Measurements from ENCODE around the gene POLR3K. TPM values are rescaled to one million over a fixed set of nuclear protein-coding genes. Genes with fewer than 3 reads are reported as not detected.
A peak's percentile ranks its signal among the peaks of the same experiment; 100 is the strongest.

POLR3K gene
- total RNA-seq, 1 donor from 2014 or later: 9.2 TPM

DNA sequence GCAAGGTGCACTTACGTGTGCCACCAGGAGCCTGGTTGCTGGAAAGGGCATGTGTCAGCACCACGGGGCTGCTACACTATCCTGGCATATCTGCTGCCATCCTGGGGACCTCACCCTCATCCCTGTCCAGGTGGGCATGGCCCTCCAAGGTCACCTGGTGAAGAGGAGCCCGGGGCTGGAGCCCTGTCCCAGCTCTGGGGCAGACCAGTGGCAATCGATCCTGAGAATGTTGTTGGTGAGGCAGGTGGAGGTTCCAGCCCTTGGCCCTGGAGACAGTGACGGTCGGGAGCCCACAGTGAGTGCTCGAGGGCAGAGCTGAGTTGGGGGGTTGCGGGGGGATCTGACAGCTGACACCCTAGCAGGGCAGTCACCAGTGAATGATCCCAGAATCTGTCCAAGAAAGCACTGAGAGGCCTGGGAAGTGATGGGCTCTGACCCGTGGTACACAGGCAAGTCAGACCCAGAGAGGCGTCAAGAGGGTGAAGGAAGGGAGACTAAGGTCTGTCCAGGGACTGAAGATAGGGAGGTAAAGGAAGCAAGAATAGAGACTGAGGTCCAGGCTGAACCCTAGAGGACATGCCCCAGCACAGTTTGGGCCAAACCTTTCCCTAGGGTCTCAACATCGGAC is 17.6 kb downstream of the POLR3K start:
- no peaks in the 10 kb centered on the region for H3K9me3 Mint-ChIP-seq
- H3K36me3 Mint-ChIP-seq: peaks cover 5% of the 10 kb centered on the region
- Histone ChIP-seq H3K4me2 (no peak overlapping the region), H3F3A (ENCODE audit: low read depth) (peaks cover 2% of the 10 kb centered on the region), H3K4me3 (no peak overlapping the region), H2AFZ (replicated peaks) (no peak overlapping the region), H3K4me1 (no peaks in the 10 kb centered on the region), H3K9ac (no peak overlapping the region), H3K9me3 (ENCODE audit: low read depth) (no peaks in the 10 kb centered on the region), H4K20me1 (ENCODE audit: low read depth) (no peaks in the 10 kb centered on the region), H3K27ac (no peak overlapping the region), H3K79me2 (ENCODE audit: low read depth) (no peaks in the 10 kb centered on the region), H3K36me3 (no peaks in the 10 kb centered on the region), H3K27me3 (no peaks in the 10 kb centered on the region)
- no peak for DNase-seq (ENCODE audit: low spot score)
- H3K27me3 Mint-ChIP-seq (ENCODE audit: insufficient read depth, low read depth): peaks cover 2% of the 10 kb centered on the region
- no peak overlapping the region for H3K27ac Mint-ChIP-seq
- no peak for TF ChIP-seq EZH2 (IDR thresholded peaks at IDR 0.05)
- TF ChIP-seq, protein P1, sequence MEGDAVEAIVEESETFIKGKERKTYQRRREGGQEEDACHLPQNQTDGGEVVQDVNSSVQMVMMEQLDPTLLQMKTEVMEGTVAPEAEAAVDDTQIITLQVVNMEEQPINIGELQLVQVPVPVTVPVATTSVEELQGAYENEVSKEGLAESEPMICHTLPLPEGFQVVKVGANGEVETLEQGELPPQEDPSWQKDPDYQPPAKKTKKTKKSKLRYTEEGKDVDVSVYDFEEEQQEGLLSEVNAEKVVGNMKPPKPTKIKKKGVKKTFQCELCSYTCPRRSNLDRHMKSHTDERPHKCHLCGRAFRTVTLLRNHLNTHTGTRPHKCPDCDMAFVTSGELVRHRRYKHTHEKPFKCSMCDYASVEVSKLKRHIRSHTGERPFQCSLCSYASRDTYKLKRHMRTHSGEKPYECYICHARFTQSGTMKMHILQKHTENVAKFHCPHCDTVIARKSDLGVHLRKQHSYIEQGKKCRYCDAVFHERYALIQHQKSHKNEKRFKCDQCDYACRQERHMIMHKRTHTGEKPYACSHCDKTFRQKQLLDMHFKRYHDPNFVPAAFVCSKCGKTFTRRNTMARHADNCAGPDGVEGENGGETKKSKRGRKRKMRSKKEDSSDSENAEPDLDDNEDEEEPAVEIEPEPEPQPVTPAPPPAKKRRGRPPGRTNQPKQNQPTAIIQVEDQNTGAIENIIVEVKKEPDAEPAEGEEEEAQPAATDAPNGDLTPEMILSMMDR (IDR thresholded peaks at IDR 0.05): no peak
- no peak for TF ChIP-seq EZH2phosphoT487 (IDR thresholded peaks at IDR 0.05)
- peak overlapping the region; percentile 33 for H3K4me3 Mint-ChIP-seq
- H3K4me1 Mint-ChIP-seq: no peaks in the 10 kb centered on the region

DNA sequence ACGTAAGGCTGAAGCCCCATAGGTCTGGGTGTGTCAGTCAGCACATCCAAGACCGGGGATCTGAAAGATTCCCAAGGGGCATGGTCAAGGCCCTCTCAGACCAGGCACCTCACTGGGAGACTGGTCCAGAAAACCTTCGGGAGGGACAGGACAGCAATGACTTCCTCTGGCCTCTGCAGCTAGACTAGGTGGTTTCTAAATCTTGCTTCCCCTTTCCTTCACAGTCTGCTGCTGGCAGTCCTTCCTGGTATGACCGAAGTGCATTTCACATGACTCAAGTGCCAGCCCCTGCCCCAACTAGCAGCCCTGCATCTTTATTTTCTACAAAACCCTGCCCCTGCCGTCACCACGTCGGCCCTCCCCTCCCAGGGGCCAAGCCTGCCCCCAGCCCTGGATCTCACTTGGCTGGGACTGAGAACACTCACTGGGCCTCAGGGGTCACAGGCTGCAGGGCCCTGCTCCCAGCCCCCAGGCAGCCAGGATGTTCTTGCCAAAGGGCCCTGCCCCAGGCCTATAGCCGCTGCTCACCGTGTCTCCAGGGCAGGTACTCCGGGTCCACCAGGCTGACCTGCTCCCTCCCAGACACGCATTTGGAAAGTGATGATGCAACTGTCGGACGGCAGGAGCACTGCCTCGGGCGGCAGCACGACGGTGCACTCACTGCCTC is 18.3 kb downstream of the POLR3K start:
- Histone ChIP-seq H3K4me1 (no peaks in the 10 kb centered on the region), H2AFZ (replicated peaks) (no peak overlapping the region), H3F3A (ENCODE audit: low read depth) (peaks cover 2% of the 10 kb centered on the region), H3K27me3 (no peaks in the 10 kb centered on the region), H3K9me3 (ENCODE audit: low read depth) (no peaks in the 10 kb centered on the region), H3K79me2 (ENCODE audit: low read depth) (no peaks in the 10 kb centered on the region), H3K9ac (no peak overlapping the region), H3K36me3 (no peaks in the 10 kb centered on the region), H3K4me2 (no peak overlapping the region), H3K4me3 (no peak overlapping the region), H4K20me1 (ENCODE audit: low read depth) (no peaks in the 10 kb centered on the region), H3K27ac (no peak overlapping the region)
- peaks cover 5% of the 10 kb centered on the region for H3K36me3 Mint-ChIP-seq
- H3K9me3 Mint-ChIP-seq: no peaks in the 10 kb centered on the region
- no peak overlapping the region for H3K4me3 Mint-ChIP-seq
- TF ChIP-seq EZH2 (IDR thresholded peaks at IDR 0.05): no peak
- TF ChIP-seq, protein P1 (IDR thresholded peaks at IDR 0.05): no peak
- TF ChIP-seq EZH2phosphoT487 (IDR thresholded peaks at IDR 0.05): no peak
- no peak overlapping the region for H3K27ac Mint-ChIP-seq
- peaks cover 2% of the 10 kb centered on the region for H3K27me3 Mint-ChIP-seq (ENCODE audit: insufficient read depth, low read depth)
- no peak for DNase-seq (ENCODE audit: low spot score)
- H3K4me1 Mint-ChIP-seq: no peaks in the 10 kb centered on the region

DNA sequence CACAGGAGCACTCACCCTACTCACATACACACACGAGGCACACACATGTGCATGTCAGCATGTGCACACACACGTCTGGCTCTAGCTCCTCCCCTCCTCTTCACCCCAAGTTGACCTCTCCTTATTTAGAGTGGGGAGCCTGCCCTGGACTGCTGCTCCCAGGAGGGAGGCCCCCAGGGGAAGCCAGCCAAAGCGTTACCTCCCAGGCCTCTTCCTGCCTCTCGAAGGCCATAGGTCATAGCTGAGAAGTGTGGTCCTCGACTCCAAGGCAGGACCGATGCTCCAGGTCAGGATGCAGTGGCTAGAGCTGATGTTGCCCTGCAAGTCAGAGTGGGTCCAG is 18.8 kb downstream of the POLR3K start:
- no peaks in the 10 kb centered on the region for H3K79me2 ChIP-seq (ENCODE audit: low read depth)
- Mint-ChIP-seq H3K27me3 (ENCODE audit: insufficient read depth, low read depth) (peaks cover 2% of the 10 kb centered on the region), H3K4me3 (no peak overlapping the region), H3K27ac (peak overlapping the region; percentile 54), H3K36me3 (peaks cover 5% of the 10 kb centered on the region), H3K4me1 (no peaks in the 10 kb centered on the region), H3K9me3 (no peaks in the 10 kb centered on the region)
- H3K4me1 ChIP-seq: no peaks in the 10 kb centered on the region
- H3K9ac ChIP-seq: no peak overlapping the region
- H4K20me1 ChIP-seq (ENCODE audit: low read depth): no peaks in the 10 kb centered on the region
- H3K9me3 ChIP-seq (ENCODE audit: low read depth): no peaks in the 10 kb centered on the region
- no peak overlapping the region for H3K4me3 ChIP-seq
- no peak overlapping the region for H3K4me2 ChIP-seq
- TF ChIP-seq, protein P1 (IDR thresholded peaks at IDR 0.05): no peak
- no peak for TF ChIP-seq EZH2 (IDR thresholded peaks at IDR 0.05)
- TF ChIP-seq EZH2phosphoT487 (IDR thresholded peaks at IDR 0.05): no peak
- H3K27me3 ChIP-seq: no peaks in the 10 kb centered on the region
- no peaks in the 10 kb centered on the region for H3F3A ChIP-seq (ENCODE audit: low read depth)
- H2AFZ ChIP-seq (replicated peaks): no peak overlapping the region
- H3K27ac ChIP-seq: no peak overlapping the region
- DNase-seq (ENCODE audit: low spot score): no peak
- H3K36me3 ChIP-seq: no peaks in the 10 kb centered on the region

Measured in neural progenitor cell (in vitro differentiated cells).